GM23338 (cell line): ENCODE measurements around the gene C2orf92. TPM values are rescaled to one million over a fixed set of nuclear protein-coding genes. Genes with fewer than 3 reads are reported as not detected.

Experiments used
- ATAC-seq: fragments of 200-7000 bp; cut with Tn5 transposase; 3 replicates; pipeline ENCODE4 v1.9.1; 2020
- DNase-seq: peaks from one replicate; pipeline ENCODE4 v3.0.0-alpha.2; 2015; ENCODE audit warnings: low spot score
- H2AFZ ChIP-seq: fragments of 200-600 bp; sonication (generic); 2 replicates; pipeline ENCODE4 v1.8.0; 2016; ENCODE audit warnings: antibody characterized with exemption, mild to moderate bottlenecking, moderate library complexity
- H3F3A ChIP-seq: fragments of 200-600 bp; sonication (generic); replicated peaks from 2 replicates; pipeline ENCODE4 v1.8.0; 2017; ENCODE audit warnings: antibody characterized with exemption, mixed run types, low read depth
- H3K27ac ChIP-seq: fragments of 200-600 bp; sonication (generic); 2 replicates; pipeline ENCODE4 v1.6.1; 2016; ENCODE audit warnings: low read depth
- H3K27me3 ChIP-seq: fragments of 200-600 bp; sonication (generic); 2 replicates; pipeline ENCODE4 v1.8.0; 2016; ENCODE audit warnings: mild to moderate bottlenecking, mixed run types, moderate library complexity; ENCODE audit not compliant: insufficient read depth
- H3K36me3 ChIP-seq: fragments of 200-600 bp; sonication (generic); 2 replicates; pipeline ENCODE4 v1.8.0; 2016; ENCODE audit warnings: mild to moderate bottlenecking; ENCODE audit not compliant: insufficient read depth
- H3K4me1 ChIP-seq: fragments of 200-600 bp; sonication (generic); 2 replicates; pipeline ENCODE4 v1.8.0; 2016; ENCODE audit warnings: mild to moderate bottlenecking, moderate library complexity; ENCODE audit not compliant: insufficient read depth
- H3K4me2 ChIP-seq: fragments of 200-600 bp; sonication (generic); 2 replicates; pipeline ENCODE4 v1.7.1; 2017; ENCODE audit warnings: mixed run types
- H3K4me3 ChIP-seq: fragments of 200-600 bp; sonication (generic); 2 replicates; pipeline ENCODE4 v1.6.1; 2016; ENCODE audit warnings: mixed run types
- H3K79me2 ChIP-seq: fragments of 200-600 bp; sonication (generic); replicated peaks from 2 replicates; pipeline ENCODE4 v1.8.0; 2017; ENCODE audit warnings: mild to moderate bottlenecking; ENCODE audit not compliant: insufficient read depth
- H3K9me2 ChIP-seq: fragments of 200-600 bp; sonication (generic); 2 replicates; pipeline ENCODE4 v1.8.0; 2017; ENCODE audit not compliant: insufficient read depth
- H4K20me1 ChIP-seq: fragments of 200-600 bp; sonication (generic); replicated peaks from 2 replicates; pipeline ENCODE4 v1.8.0; 2017; ENCODE audit warnings: mild to moderate bottlenecking; ENCODE audit not compliant: insufficient read depth
- H3K27ac Mint-ChIP-seq: 2 replicates; pipeline ENCODE4 v1.8.0; 2020; ENCODE audit warnings: inconsistent platforms, mild to moderate bottlenecking, moderate library complexity, mixed read lengths
- H3K27me3 Mint-ChIP-seq: 3 replicates; pipeline ENCODE4 v1.8.0; 2022; ENCODE audit warnings: low read depth, mild to moderate bottlenecking, moderate library complexity, mixed read lengths, inconsistent platforms; ENCODE audit not compliant: insufficient read depth, poor library complexity
- H3K36me3 Mint-ChIP-seq: 3 replicates; pipeline ENCODE4 v1.8.0; 2021; ENCODE audit warnings: low read depth, mild to moderate bottlenecking, inconsistent platforms, moderate library complexity, mixed read lengths
- H3K4me1 Mint-ChIP-seq: 3 replicates; pipeline ENCODE4 v1.8.0; 2020; ENCODE audit warnings: mild to moderate bottlenecking, inconsistent platforms, mixed read lengths
- H3K4me3 Mint-ChIP-seq: 3 replicates; pipeline ENCODE4 v1.8.0; 2021; ENCODE audit warnings: moderate library complexity, mild to moderate bottlenecking, inconsistent platforms, mixed read lengths
- H3K9me3 Mint-ChIP-seq: 3 replicates; pipeline ENCODE4 v1.8.0; 2020; ENCODE audit warnings: moderate library complexity, mild to moderate bottlenecking, inconsistent platforms, mixed read lengths
- CREB1 ChIP-seq: fragments of 250-450 bp; sonication (Bioruptor Pico); IDR thresholded peaks from 2 replicates; pipeline ENCODE4 v1.5.0; 2020; ENCODE audit warnings: low read depth, mild to moderate bottlenecking, moderate library complexity
- EZH2 ChIP-seq: fragments of 200-600 bp; sonication (generic); IDR thresholded peaks from one replicate; pipeline ENCODE4 v1.8.0; 2017; ENCODE audit warnings: antibody characterized with exemption, mild to moderate bottlenecking, low read depth; ENCODE audit not compliant: unreplicated experiment
- EZH2phosphoT487 ChIP-seq: fragments of 200-600 bp; sonication (generic); IDR thresholded peaks from one replicate; pipeline ENCODE4 v1.8.1; 2018; ENCODE audit warnings: antibody characterized with exemption; ENCODE audit not compliant: unreplicated experiment
- JUNB ChIP-seq: IDR thresholded peaks from one replicate; pipeline ENCODE4 v1.6.1; 2016; ENCODE audit warnings: antibody characterized with exemption; ENCODE audit not compliant: unreplicated experiment
- NANOG ChIP-seq: IDR thresholded peaks from 2 replicates; pipeline ENCODE4 v1.6.1; 2016; ENCODE audit warnings: antibody characterized with exemption, borderline replicate concordance
- POLR2AphosphoS5 ChIP-seq: IDR thresholded peaks from 2 replicates; pipeline ENCODE4 v1.6.1; 2016; ENCODE audit warnings: antibody characterized with exemption, low read depth
- STAT1 ChIP-seq: IDR thresholded peaks from one replicate; pipeline ENCODE4 v1.6.1; 2016; ENCODE audit warnings: antibody characterized with exemption; ENCODE audit not compliant: unreplicated experiment
- ZNF114 ChIP-seq: fragments of 250-450 bp; sonication (Bioruptor Pico); IDR thresholded peaks from 2 replicates; pipeline ENCODE4 v1.5.0; 2020; ENCODE audit warnings: mild to moderate bottlenecking, moderate library complexity
- ZNF331 ChIP-seq: fragments of 250-450 bp; sonication (Bioruptor Pico); IDR thresholded peaks from 2 replicates; pipeline ENCODE4 v1.5.0; 2020; ENCODE audit warnings: low read depth, mild to moderate bottlenecking, moderate library complexity
- polyA plus RNA-seq: library from polyadenylated mRNA; unstranded; fragments of >200 nt; fragmentation: Nextera tagmentation; extraction: Ambion mirVana; gene quantifications from 2 replicates; pipeline ENCODE4 v1.2.1, GENCODE V29; 2016
- total RNA-seq: library from RNA; depleted of rRNA; stranded (reverse); fragments of >200 nt; shearing (Covaris generic); gene quantifications from 2 replicates; pipeline ENCODE4 v1.2.3, GENCODE V29; 2014
- TF ChIP-seq, protein P1 (sequence below), 2 experiments: fragments of 200-600 bp in 1 of 2; sonication (generic) in 1 of 2; conservative IDR thresholded peaks; 2 replicates each; pipeline versions ENCODE4 v1.5.1 to v1.6.1; 2016 to 2017; ENCODE audit warnings: antibody characterized with exemption in 2 of 2, low read depth in 2 of 2, mild to moderate bottlenecking in 2 of 2, moderate library complexity in 1 of 2
- TF ChIP-seq, protein P2 (sequence below): IDR thresholded peaks from 2 replicates; pipeline ENCODE4 v1.6.1; 2016; ENCODE audit warnings: antibody characterized with exemption

Gene C2orf92
- total and polyA plus RNA-seq, 2 experiments from 2014 or later, result 1.7 to 2.6 TPM

DNA sequence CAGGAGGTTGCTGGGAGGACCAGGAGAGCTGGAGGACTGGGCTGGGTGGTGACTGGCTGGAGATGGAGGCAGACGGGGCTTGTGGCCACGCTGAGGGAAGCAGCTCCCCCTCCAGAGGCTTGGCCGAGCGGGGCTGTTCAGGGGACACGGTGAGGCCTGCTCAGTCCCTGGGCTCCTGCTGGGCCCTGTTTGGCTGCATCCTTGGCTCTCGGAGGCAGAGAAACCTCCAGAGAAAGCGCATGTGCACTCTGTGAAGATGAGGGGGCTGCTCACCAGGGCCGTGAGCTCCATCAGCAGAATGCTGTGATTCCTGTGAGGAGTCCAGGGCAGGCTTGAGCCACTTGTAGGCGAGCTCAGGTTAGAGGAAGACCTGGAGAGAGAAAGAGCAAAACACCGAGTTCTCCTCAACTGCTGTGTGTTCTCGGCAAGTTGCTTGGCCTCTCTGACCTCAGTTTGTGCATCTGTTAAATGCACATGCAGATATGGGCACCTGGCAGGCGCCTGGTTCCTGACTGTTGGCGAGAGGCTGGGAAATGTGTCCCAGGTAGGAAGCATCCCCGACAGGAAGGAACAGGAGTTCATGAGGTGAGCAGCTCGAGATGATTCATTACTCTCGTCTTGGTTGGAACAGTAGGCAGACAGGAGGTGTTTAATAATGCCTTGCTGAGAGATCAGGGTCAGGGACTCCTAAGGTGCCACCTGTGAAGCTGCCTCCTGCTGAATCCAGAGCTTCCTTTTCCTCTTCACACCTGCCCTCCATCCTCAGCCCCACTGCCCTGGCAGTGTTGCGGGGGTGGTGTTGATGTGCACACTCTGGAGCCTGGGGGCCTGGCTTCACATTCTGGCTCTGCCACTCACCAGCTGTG lies 44.8 kb downstream of the C2orf92 start:
- no peak overlapping the region for H3K4me3 ChIP-seq
- TF ChIP-seq JUNB, result no peak
- no peak for TF ChIP-seq STAT1
- no peak for TF ChIP-seq CREB1
- no peak overlapping the region for H3K27ac Mint-ChIP-seq
- peaks cover 10% of the 10 kb centered on the region for H3K4me1 Mint-ChIP-seq
- DNase-seq (no peak), ATAC-seq (no peak)
- no peaks in the 10 kb centered on the region for H4K20me1 ChIP-seq
- H3K9me3 Mint-ChIP-seq, result no peaks in the 10 kb centered on the region; the same call in 2 of the 3 replicates
- H3K36me3 ChIP-seq, result no peaks in the 10 kb centered on the region
- H3K79me2 ChIP-seq, result no peaks in the 10 kb centered on the region
- H3K4me1 ChIP-seq, result no peaks in the 10 kb centered on the region
- H3K4me3 Mint-ChIP-seq, result no peak overlapping the region
- no peak overlapping the region for H3K27ac ChIP-seq
- peak overlapping the region; percentile 23; the same call in 1 of the 2 replicates for H2AFZ ChIP-seq
- no peaks in the 10 kb centered on the region for H3F3A ChIP-seq
- no peak overlapping the region for H3K4me2 ChIP-seq
- H3K36me3 Mint-ChIP-seq, result peaks cover 2% of the 10 kb centered on the region; the same call in 2 of the 3 replicates
- peaks cover 9% of the 10 kb centered on the region for H3K27me3 Mint-ChIP-seq
- no peaks in the 10 kb centered on the region for H3K9me2 ChIP-seq
- no peaks in the 10 kb centered on the region for H3K27me3 ChIP-seq

DNA sequence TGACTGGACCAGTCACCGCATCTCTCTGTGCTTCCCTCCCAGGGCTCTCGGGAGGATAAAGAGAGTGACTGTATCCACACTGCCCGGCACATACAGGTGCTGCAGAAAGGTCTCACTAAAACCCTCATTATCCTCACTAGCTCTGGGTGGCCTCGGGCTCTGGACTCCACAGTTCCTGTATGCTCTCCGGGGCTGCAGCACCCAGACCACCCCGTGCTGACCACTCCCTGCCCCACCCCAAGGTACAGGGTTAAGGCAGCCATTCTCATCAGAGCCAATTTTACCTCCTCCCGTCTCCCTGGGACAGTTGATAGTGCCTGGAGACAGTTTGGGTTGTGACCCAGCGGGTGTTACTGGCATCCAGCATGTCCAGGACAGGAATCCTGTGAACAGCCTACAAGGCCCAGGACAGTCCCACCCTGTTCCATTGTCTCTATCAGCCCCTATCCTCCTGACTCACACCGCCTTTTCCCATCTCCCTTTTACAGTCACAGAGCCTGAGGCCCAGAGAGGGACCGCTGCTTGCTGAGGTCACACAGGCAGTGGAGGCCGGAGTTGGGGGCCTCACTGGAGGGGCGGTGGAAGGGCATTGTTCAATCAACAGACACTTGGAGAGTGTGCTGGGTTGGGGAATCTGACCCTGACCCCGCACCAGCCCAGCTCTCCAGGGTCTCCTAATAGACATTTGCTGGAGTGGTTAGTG lies 45.6 kb downstream of the C2orf92 start:
- H3K4me1 ChIP-seq, result peaks cover 5% of the 10 kb centered on the region
- ATAC-seq (no peak), DNase-seq (no peak)
- no peaks in the 10 kb centered on the region for H3K9me3 Mint-ChIP-seq
- no peak overlapping the region for H3K4me3 ChIP-seq
- no peak overlapping the region for H3K4me3 Mint-ChIP-seq
- no peak overlapping the region for H3K4me2 ChIP-seq
- no peak overlapping the region for H2AFZ ChIP-seq
- no peaks in the 10 kb centered on the region for H3K36me3 ChIP-seq
- H3F3A ChIP-seq, result no peaks in the 10 kb centered on the region
- H3K27me3 Mint-ChIP-seq, result peaks cover 9% of the 10 kb centered on the region
- H3K36me3 Mint-ChIP-seq, result peaks cover under 1% of the 10 kb centered on the region; the same call in 1 of the 3 replicates
- TF ChIP-seq POLR2AphosphoS5 (no peak), EZH2phosphoT487 (no peak), ZNF114 (CRISPR knock-in tag) (no peak), ZNF331 (CRISPR knock-in tag) (no peak), EZH2 (no peak), JUNB (no peak), NANOG (no peak)
- TF ChIP-seq, protein P1, sequence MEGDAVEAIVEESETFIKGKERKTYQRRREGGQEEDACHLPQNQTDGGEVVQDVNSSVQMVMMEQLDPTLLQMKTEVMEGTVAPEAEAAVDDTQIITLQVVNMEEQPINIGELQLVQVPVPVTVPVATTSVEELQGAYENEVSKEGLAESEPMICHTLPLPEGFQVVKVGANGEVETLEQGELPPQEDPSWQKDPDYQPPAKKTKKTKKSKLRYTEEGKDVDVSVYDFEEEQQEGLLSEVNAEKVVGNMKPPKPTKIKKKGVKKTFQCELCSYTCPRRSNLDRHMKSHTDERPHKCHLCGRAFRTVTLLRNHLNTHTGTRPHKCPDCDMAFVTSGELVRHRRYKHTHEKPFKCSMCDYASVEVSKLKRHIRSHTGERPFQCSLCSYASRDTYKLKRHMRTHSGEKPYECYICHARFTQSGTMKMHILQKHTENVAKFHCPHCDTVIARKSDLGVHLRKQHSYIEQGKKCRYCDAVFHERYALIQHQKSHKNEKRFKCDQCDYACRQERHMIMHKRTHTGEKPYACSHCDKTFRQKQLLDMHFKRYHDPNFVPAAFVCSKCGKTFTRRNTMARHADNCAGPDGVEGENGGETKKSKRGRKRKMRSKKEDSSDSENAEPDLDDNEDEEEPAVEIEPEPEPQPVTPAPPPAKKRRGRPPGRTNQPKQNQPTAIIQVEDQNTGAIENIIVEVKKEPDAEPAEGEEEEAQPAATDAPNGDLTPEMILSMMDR (conservative IDR thresholded peaks at IDR 0.05; ENCODE audit: low read depth in 2 of 2), result no peak
- TF ChIP-seq, protein P2, sequence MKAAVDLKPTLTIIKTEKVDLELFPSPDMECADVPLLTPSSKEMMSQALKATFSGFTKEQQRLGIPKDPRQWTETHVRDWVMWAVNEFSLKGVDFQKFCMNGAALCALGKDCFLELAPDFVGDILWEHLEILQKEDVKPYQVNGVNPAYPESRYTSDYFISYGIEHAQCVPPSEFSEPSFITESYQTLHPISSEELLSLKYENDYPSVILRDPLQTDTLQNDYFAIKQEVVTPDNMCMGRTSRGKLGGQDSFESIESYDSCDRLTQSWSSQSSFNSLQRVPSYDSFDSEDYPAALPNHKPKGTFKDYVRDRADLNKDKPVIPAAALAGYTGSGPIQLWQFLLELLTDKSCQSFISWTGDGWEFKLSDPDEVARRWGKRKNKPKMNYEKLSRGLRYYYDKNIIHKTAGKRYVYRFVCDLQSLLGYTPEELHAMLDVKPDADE, result no peak
- no peak overlapping the region for H3K27ac ChIP-seq
- H3K9me2 ChIP-seq, result no peaks in the 10 kb centered on the region
- no peak overlapping the region for H3K27ac Mint-ChIP-seq
- H3K27me3 ChIP-seq, result no peaks in the 10 kb centered on the region
- no peaks in the 10 kb centered on the region for H4K20me1 ChIP-seq
- peaks cover 15% of the 10 kb centered on the region for H3K4me1 Mint-ChIP-seq
- no peaks in the 10 kb centered on the region for H3K79me2 ChIP-seq
